ENCODE data around the gene TMEM14B. TPM values are rescaled to one million over a fixed set of nuclear protein-coding genes. Genes with fewer than 3 reads are reported as not detected.

Gene TMEM14B
- total and polyA plus RNA-seq, 9 of the 15 experiments (the other 6 are each of a cell fraction or from before 2014, with no cell fraction given), result 174 to 862 (median 263) TPM

- TF ChIP-seq, protein P1, sequence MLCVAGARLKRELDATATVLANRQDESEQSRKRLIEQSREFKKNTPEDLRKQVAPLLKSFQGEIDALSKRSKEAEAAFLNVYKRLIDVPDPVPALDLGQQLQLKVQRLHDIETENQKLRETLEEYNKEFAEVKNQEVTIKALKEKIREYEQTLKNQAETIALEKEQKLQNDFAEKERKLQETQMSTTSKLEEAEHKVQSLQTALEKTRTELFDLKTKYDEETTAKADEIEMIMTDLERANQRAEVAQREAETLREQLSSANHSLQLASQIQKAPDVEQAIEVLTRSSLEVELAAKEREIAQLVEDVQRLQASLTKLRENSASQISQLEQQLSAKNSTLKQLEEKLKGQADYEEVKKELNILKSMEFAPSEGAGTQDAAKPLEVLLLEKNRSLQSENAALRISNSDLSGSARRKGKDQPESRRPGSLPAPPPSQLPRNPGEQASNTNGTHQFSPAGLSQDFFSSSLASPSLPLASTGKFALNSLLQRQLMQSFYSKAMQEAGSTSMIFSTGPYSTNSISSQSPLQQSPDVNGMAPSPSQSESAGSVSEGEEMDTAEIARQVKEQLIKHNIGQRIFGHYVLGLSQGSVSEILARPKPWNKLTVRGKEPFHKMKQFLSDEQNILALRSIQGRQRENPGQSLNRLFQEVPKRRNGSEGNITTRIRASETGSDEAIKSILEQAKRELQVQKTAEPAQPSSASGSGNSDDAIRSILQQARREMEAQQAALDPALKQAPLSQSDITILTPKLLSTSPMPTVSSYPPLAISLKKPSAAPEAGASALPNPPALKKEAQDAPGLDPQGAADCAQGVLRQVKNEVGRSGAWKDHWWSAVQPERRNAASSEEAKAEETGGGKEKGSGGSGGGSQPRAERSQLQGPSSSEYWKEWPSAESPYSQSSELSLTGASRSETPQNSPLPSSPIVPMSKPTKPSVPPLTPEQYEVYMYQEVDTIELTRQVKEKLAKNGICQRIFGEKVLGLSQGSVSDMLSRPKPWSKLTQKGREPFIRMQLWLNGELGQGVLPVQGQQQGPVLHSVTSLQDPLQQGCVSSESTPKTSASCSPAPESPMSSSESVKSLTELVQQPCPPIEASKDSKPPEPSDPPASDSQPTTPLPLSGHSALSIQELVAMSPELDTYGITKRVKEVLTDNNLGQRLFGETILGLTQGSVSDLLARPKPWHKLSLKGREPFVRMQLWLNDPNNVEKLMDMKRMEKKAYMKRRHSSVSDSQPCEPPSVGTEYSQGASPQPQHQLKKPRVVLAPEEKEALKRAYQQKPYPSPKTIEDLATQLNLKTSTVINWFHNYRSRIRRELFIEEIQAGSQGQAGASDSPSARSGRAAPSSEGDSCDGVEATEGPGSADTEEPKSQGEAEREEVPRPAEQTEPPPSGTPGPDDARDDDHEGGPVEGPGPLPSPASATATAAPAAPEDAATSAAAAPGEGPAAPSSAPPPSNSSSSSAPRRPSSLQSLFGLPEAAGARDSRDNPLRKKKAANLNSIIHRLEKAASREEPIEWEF (CRISPR knock-in tag; IDR thresholded peaks at IDR 0.05), result no peak
- TF ChIP-seq, protein P2, sequence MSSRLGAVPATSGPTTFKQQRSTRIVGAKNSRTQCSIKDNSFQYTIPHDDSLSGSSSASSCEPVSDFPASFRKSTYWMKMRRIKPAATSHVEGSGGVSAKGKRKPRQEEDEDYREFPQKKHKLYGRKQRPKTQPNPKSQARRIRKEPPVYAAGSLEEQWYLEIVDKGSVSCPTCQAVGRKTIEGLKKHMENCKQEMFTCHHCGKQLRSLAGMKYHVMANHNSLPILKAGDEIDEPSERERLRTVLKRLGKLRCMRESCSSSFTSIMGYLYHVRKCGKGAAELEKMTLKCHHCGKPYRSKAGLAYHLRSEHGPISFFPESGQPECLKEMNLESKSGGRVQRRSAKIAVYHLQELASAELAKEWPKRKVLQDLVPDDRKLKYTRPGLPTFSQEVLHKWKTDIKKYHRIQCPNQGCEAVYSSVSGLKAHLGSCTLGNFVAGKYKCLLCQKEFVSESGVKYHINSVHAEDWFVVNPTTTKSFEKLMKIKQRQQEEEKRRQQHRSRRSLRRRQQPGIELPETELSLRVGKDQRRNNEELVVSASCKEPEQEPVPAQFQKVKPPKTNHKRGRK (tag; IDR thresholded peaks at IDR 0.05), result no peak
- no peak for TF ChIP-seq ZNF384 (IDR thresholded peaks at IDR 0.05; ENCODE audit: low read depth, low read length)
- TF ChIP-seq, protein P3, sequence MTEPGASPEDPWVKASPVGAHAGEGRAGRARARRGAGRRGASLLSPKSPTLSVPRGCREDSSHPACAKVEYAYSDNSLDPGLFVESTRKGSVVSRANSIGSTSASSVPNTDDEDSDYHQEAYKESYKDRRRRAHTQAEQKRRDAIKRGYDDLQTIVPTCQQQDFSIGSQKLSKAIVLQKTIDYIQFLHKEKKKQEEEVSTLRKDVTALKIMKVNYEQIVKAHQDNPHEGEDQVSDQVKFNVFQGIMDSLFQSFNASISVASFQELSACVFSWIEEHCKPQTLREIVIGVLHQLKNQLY (CRISPR knock-in tag; conservative IDR thresholded peaks at IDR 0.05), result no peak
- no peak for TF ChIP-seq ZNF347 (CRISPR knock-in tag; IDR thresholded peaks at IDR 0.05; ENCODE audit: low read depth)
- TF ChIP-seq MITF (IDR thresholded peaks at IDR 0.05), result no peak
- TF ChIP-seq SLC30A9 (CRISPR knock-in tag; IDR thresholded peaks at IDR 0.05), result no peak
- TF ChIP-seq L3MBTL2 (IDR thresholded peaks at IDR 0.05), result peak; percentile 38; the same call in 1 of the 2 replicates
- no peak for TF ChIP-seq HCFC1 (IDR thresholded peaks at IDR 0.05; ENCODE audit: low read depth, low read length)
- TF ChIP-seq ZNF217 (CRISPR knock-in tag; IDR thresholded peaks at IDR 0.05), result no peak
- no peak for TF ChIP-seq RBM17 (IDR thresholded peaks at IDR 0.05; ENCODE audit: borderline replicate concordance, low read depth, low read length)
- no peak for TF ChIP-seq ZFPM2 (CRISPR knock-in tag; IDR thresholded peaks at IDR 0.05)
- TF ChIP-seq BRD9 (IDR thresholded peaks at IDR 0.05; ENCODE audit: low read depth, partially characterized antibody), result no peak
- no peak for TF ChIP-seq ZNF282 (CRISPR knock-in tag; IDR thresholded peaks at IDR 0.05)
- TF ChIP-seq NR1H2 (CRISPR knock-in tag; IDR thresholded peaks at IDR 0.05), result no peak
- no peak for TF ChIP-seq BHLHE40 (IDR thresholded peaks at IDR 0.05; ENCODE audit: low read length)
- TF ChIP-seq ADNP (tag; IDR thresholded peaks at IDR 0.05), result no peak
- TF ChIP-seq NFE2L1 (tag; IDR thresholded peaks at IDR 0.05; ENCODE audit: borderline replicate concordance, low read depth), result peak; percentile 68
- TF ChIP-seq, protein P4, sequence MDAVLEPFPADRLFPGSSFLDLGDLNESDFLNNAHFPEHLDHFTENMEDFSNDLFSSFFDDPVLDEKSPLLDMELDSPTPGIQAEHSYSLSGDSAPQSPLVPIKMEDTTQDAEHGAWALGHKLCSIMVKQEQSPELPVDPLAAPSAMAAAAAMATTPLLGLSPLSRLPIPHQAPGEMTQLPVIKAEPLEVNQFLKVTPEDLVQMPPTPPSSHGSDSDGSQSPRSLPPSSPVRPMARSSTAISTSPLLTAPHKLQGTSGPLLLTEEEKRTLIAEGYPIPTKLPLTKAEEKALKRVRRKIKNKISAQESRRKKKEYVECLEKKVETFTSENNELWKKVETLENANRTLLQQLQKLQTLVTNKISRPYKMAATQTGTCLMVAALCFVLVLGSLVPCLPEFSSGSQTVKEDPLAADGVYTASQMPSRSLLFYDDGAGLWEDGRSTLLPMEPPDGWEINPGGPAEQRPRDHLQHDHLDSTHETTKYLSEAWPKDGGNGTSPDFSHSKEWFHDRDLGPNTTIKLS (IDR thresholded peaks at IDR 0.05; ENCODE audit: borderline replicate concordance, low read depth), result no peak
Measured at GRCh38 chr6:10759312-10759839, 11.8 kb downstream of the TMEM14B start (continued).
